ENCODE data around the gene ST8SIA3. TPM values are rescaled to one million over a fixed set of nuclear protein-coding genes. Genes with fewer than 3 reads are reported as not detected.

Gene ST8SIA3
- total and polyA plus RNA-seq, 2 donors (not counting 1 experiment from before 2014, with no cell fraction given), result not detected

DNA sequence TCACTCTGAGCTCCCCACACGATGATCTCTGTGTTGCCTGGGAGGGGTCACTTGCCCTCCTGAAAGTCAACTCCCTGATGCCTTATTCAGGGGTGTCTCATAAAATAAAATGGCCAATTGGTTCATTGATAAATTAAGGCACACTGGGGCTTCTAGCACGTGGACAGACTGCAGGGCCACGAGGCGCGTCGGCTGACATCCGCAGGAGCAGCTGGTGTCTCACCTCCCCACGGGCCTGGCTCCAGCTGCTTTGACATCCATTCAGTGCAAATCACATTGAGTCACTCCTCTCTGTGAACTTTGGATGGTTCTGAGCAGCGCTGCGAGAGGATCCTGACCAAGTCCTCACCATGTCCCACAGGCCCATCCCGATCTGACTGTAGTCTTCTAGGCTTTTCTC is 4.6 kb upstream of the ST8SIA3 start:
- H2AFZ ChIP-seq (ENCODE audit: low read length), result no peak overlapping the region
- no peak for DNase-seq (ENCODE audit: low read depth in 2 of 2)
- no peak overlapping the region for H3K9ac ChIP-seq (ENCODE audit: insufficient read depth, low read length)
- H3K36me3 ChIP-seq (ENCODE audit: control insufficient read depth, insufficient read depth, low read length), result no peaks in the 10 kb centered on the region
- no peaks in the 10 kb centered on the region for H3K27me3 ChIP-seq (ENCODE audit: control insufficient read depth, insufficient read depth, low read length)
- H3K9me3 ChIP-seq (ENCODE audit: control insufficient read depth, insufficient read depth, low read depth, low read length), result no peaks in the 10 kb centered on the region
- no peak overlapping the region for H3K27ac ChIP-seq (ENCODE audit: insufficient read depth, low read length)
- no peaks in the 10 kb centered on the region for H3K79me2 ChIP-seq (ENCODE audit: control insufficient read depth, insufficient read depth, low read length)
- H3K4me1 ChIP-seq (ENCODE audit: control insufficient read depth, extremely low read depth, insufficient read depth, low read length), result no peaks in the 10 kb centered on the region
- no peaks in the 10 kb centered on the region for H4K20me1 ChIP-seq (ENCODE audit: control insufficient read depth, extremely low read depth, insufficient read depth, low read length)
- no peak overlapping the region for H3K4me3 ChIP-seq (replicated peaks in 1 of 4; ENCODE audit: control extremely low read depth in 1 of 4, insufficient read depth in 1 of 4, low read depth in 3 of 4, low read length in 4 of 4)
- no peak overlapping the region for H3K4me2 ChIP-seq (ENCODE audit: extremely low read depth, insufficient read depth, low read length)
- TF ChIP-seq EZH2 (IDR thresholded peaks at IDR 0.05; ENCODE audit: low read length, missing control alignments), result no peak
- TF ChIP-seq, protein P1, sequence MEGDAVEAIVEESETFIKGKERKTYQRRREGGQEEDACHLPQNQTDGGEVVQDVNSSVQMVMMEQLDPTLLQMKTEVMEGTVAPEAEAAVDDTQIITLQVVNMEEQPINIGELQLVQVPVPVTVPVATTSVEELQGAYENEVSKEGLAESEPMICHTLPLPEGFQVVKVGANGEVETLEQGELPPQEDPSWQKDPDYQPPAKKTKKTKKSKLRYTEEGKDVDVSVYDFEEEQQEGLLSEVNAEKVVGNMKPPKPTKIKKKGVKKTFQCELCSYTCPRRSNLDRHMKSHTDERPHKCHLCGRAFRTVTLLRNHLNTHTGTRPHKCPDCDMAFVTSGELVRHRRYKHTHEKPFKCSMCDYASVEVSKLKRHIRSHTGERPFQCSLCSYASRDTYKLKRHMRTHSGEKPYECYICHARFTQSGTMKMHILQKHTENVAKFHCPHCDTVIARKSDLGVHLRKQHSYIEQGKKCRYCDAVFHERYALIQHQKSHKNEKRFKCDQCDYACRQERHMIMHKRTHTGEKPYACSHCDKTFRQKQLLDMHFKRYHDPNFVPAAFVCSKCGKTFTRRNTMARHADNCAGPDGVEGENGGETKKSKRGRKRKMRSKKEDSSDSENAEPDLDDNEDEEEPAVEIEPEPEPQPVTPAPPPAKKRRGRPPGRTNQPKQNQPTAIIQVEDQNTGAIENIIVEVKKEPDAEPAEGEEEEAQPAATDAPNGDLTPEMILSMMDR (conservative IDR thresholded peaks at IDR 0.05 in 1 of 2, IDR thresholded peaks at IDR 0.05 in 1 of 2; ENCODE audit: low read depth in 1 of 2, low read length in 2 of 2), result no peak

DNA sequence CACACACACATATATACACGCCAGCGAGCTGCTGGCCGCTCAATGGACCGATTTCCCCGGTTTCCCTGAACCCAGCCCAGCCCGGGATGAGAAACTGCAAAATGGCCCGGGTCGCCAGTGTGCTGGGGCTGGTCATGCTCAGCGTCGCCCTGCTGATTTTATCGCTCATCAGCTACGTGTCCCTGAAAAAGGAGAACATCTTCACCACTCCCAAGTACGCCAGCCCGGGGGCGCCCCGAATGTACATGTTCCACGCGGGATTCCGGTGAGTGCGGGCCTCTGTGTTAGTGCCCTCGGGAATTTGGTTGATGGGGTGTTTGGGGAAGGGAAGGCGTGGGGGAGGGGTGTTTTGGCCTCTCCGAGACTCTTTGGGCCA is 392 bp downstream of the ST8SIA3 start:
- TF ChIP-seq, protein P1 (conservative IDR thresholded peaks at IDR 0.05 in 1 of 2, IDR thresholded peaks at IDR 0.05 in 1 of 2; ENCODE audit: low read depth in 1 of 2, low read length in 2 of 2), result no peak
- TF ChIP-seq EZH2 (IDR thresholded peaks at IDR 0.05; ENCODE audit: low read length, missing control alignments), result no peak
- Histone ChIP-seq H3K27me3 (ENCODE audit: control insufficient read depth, insufficient read depth, low read length) (no peaks in the 10 kb centered on the region), H3K4me2 (ENCODE audit: extremely low read depth, insufficient read depth, low read length) (no peak overlapping the region), H3K9me3 (ENCODE audit: control insufficient read depth, insufficient read depth, low read depth, low read length) (no peaks in the 10 kb centered on the region), H3K36me3 (ENCODE audit: control insufficient read depth, insufficient read depth, low read length) (no peaks in the 10 kb centered on the region), H2AFZ (ENCODE audit: low read length) (no peak overlapping the region), H3K9ac (ENCODE audit: insufficient read depth, low read length) (no peak overlapping the region), H3K4me3 (replicated peaks in 1 of 4; ENCODE audit: control extremely low read depth in 1 of 4, insufficient read depth in 1 of 4, low read depth in 3 of 4, low read length in 4 of 4) (no peak overlapping the region), H3K4me1 (ENCODE audit: control insufficient read depth, extremely low read depth, insufficient read depth, low read length) (no peaks in the 10 kb centered on the region), H3K79me2 (ENCODE audit: control insufficient read depth, insufficient read depth, low read length) (no peaks in the 10 kb centered on the region), H4K20me1 (ENCODE audit: control insufficient read depth, extremely low read depth, insufficient read depth, low read length) (no peaks in the 10 kb centered on the region), H3K27ac (ENCODE audit: insufficient read depth, low read length) (no peak overlapping the region)
- DNase-seq (ENCODE audit: low read depth in 2 of 2), result no peak

DNA sequence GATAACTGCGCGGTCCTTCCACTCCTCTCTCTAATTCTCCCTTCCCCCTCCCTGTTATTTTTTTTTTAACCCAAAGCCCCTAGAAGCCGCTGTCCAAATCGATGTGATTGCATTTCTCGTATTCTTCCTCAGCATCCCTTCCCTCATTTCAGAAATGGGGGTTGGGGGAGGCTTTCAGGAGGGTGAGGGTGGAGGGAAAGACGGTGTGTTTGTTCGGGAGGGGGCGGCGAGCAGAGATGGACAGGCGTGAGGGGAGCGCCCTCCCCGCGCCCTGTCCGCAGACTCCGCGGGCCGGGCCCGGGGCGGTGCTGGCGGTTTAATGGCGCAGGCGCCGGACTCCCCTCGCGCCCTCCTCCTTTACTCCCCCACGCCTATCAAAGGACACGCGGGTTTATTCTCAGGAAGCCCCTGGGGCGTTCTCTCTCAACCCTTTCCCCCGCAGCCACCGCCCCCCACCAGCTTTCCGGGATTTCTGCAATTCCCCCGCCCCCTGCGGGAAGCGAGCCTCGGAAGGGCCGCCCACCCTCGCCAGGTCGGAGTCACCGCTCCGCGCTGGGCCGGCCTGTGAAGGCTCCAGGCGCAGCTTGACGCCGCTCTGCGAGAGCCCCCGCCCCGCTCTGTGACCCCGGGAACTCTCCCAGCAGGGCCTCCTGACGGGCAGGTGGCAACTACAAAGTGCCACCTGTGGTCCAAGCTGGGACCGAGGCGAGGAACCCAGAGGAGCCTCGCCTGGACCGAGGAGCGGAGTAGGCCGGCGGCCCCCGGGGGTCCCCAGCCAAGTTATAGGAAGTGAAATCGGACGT is 981 bp downstream of the ST8SIA3 start:
- TF ChIP-seq EZH2 (IDR thresholded peaks at IDR 0.05; ENCODE audit: low read length, missing control alignments), result no peak
- TF ChIP-seq, protein P1 (conservative IDR thresholded peaks at IDR 0.05 in 1 of 2, IDR thresholded peaks at IDR 0.05 in 1 of 2; ENCODE audit: low read depth in 1 of 2, low read length in 2 of 2), result no peak
- DNase-seq (ENCODE audit: low read depth in 2 of 2), result no peak
- Histone ChIP-seq H2AFZ (ENCODE audit: low read length) (no peak overlapping the region), H4K20me1 (ENCODE audit: control insufficient read depth, extremely low read depth, insufficient read depth, low read length) (no peaks in the 10 kb centered on the region), H3K4me3 (replicated peaks in 1 of 4; ENCODE audit: control extremely low read depth in 1 of 4, insufficient read depth in 1 of 4, low read depth in 3 of 4, low read length in 4 of 4) (no peak overlapping the region), H3K4me1 (ENCODE audit: control insufficient read depth, extremely low read depth, insufficient read depth, low read length) (no peaks in the 10 kb centered on the region), H3K9me3 (ENCODE audit: control insufficient read depth, insufficient read depth, low read depth, low read length) (no peaks in the 10 kb centered on the region), H3K79me2 (ENCODE audit: control insufficient read depth, insufficient read depth, low read length) (no peaks in the 10 kb centered on the region), H3K9ac (ENCODE audit: insufficient read depth, low read length) (no peak overlapping the region), H3K27ac (ENCODE audit: insufficient read depth, low read length) (no peak overlapping the region), H3K4me2 (ENCODE audit: extremely low read depth, insufficient read depth, low read length) (no peak overlapping the region), H3K27me3 (ENCODE audit: control insufficient read depth, insufficient read depth, low read length) (no peaks in the 10 kb centered on the region), H3K36me3 (ENCODE audit: control insufficient read depth, insufficient read depth, low read length) (no peaks in the 10 kb centered on the region)
